ENCODE measurements around the gene ME3.
"Not testable (repeated sequence)": the region's sequence is repeated elsewhere in the genome, so short reads cannot be mapped to it uniquely, and the experiment has no call there.

The ME3 gene

GRCh38 chr11:86433361-86434095 lies 238.9 kb downstream of the ME3 start:
- DNase-seq (ENCODE audit: low spot score): not testable (repeated sequence)

- no peak for DNase-seq (ENCODE audit: low spot score)
Measured at GRCh38 chr11:86431258-86431657, 241.2 kb downstream of the ME3 start.

- no peak for DNase-seq (ENCODE audit: low spot score)
Measured at GRCh38 chr11:86427441-86427840, 245.0 kb downstream of the ME3 start.

- DNase-seq (ENCODE audit: low spot score): not testable (repeated sequence)
Measured at GRCh38 chr11:86423488-86423887, 248.9 kb downstream of the ME3 start.

- no peak for DNase-seq (ENCODE audit: low spot score)
Measured at GRCh38 chr11:86422371-86422770, 250.0 kb downstream of the ME3 start.

- no peak for DNase-seq (ENCODE audit: low spot score)
Measured at GRCh38 chr11:86421946-86422345, 250.5 kb downstream of the ME3 start.

GRCh38 chr11:86418917-86419316 lies 253.5 kb downstream of the ME3 start:
- no peak for DNase-seq (ENCODE audit: low spot score)

GRCh38 chr11:86418513-86418912 lies 253.9 kb downstream of the ME3 start:
- DNase-seq (ENCODE audit: low spot score): no peak

GRCh38 chr11:86418106-86418505 lies 254.3 kb downstream of the ME3 start:
- no peak for DNase-seq (ENCODE audit: low spot score)

- not testable (repeated sequence) for DNase-seq (ENCODE audit: low spot score)
Measured at GRCh38 chr11:86416951-86417350, 255.5 kb downstream of the ME3 start.

- no peak for DNase-seq (ENCODE audit: low spot score)
Measured at GRCh38 chr11:86416494-86416893, 255.9 kb downstream of the ME3 start.

GRCh38 chr11:86415026-86415425 lies 257.4 kb downstream of the ME3 start:
- no peak for DNase-seq (ENCODE audit: low spot score)

GRCh38 chr11:86414032-86414431 lies 258.4 kb downstream of the ME3 start:
- DNase-seq (ENCODE audit: low spot score): no peak

- DNase-seq (ENCODE audit: low spot score): no peak
Measured at GRCh38 chr11:86408845-86409244, 263.6 kb downstream of the ME3 start.

- no peak for DNase-seq (ENCODE audit: low spot score)
Measured at GRCh38 chr11:86403458-86403857, 269.0 kb downstream of the ME3 start.

- no peak for DNase-seq (ENCODE audit: low spot score)
Measured at GRCh38 chr11:86398106-86398505, 274.3 kb downstream of the ME3 start.

GRCh38 chr11:86397351-86397750 lies 275.1 kb downstream of the ME3 start:
- DNase-seq (ENCODE audit: low spot score): no peak

- DNase-seq (ENCODE audit: low spot score): no peak
Measured at GRCh38 chr11:86396396-86396795, 276.0 kb downstream of the ME3 start.

- DNase-seq (ENCODE audit: low spot score): no peak
Measured at GRCh38 chr11:86395061-86395551, 277.3 kb downstream of the ME3 start.
